Hepatocyte (in vitro differentiated cells): ENCODE measurements around the gene BRD2. TPM values are rescaled to one million over a fixed set of nuclear protein-coding genes. Genes with fewer than 3 reads are reported as not detected.
A peak's percentile ranks its signal among the peaks of the same experiment; 100 is the strongest.

Experiments used
- DNase-seq: peaks from one replicate; pipeline ENCODE4 v3.0.0-alpha.2; 2016; ENCODE audit warnings: low spot score
- H2AFZ ChIP-seq: fragments of 200-600 bp; sonication (generic); 2 replicates; pipeline ENCODE4 v1.6.0; 2016; ENCODE audit warnings: antibody characterized with exemption, mild to moderate bottlenecking
- H3K27ac ChIP-seq: fragments of 200-600 bp; sonication (generic); 2 replicates; pipeline ENCODE4 v1.5.1; 2016; ENCODE audit warnings: mild to moderate bottlenecking
- H3K27me3 ChIP-seq: fragments of 200-600 bp; sonication (generic); 2 replicates; pipeline ENCODE4 v1.6.1; 2016
- H3K36me3 ChIP-seq: fragments of 200-600 bp; sonication (generic); replicated peaks from 2 replicates; pipeline ENCODE4 v1.5.1; 2016; ENCODE audit warnings: low read depth; ENCODE audit not compliant: insufficient read depth
- H3K4me1 ChIP-seq: fragments of 200-600 bp; sonication (generic); 2 replicates; pipeline ENCODE4 v1.5.1; 2016; ENCODE audit warnings: mild to moderate bottlenecking, moderate library complexity; ENCODE audit not compliant: insufficient read depth
- H3K4me2 ChIP-seq: fragments of 200-600 bp; sonication (generic); 2 replicates; pipeline ENCODE4 v1.6.0; 2016
- H3K4me3 ChIP-seq: fragments of 200-600 bp; sonication (generic); 2 replicates; pipeline ENCODE4 v1.5.1; 2016; ENCODE audit warnings: mild to moderate bottlenecking
- H3K79me2 ChIP-seq: fragments of 200-600 bp; sonication (generic); 2 replicates; pipeline ENCODE4 v1.6.0; 2017; ENCODE audit warnings: mild to moderate bottlenecking
- H3K9me2 ChIP-seq: fragments of 200-600 bp; sonication (generic); replicated peaks from 2 replicates; pipeline ENCODE4 v1.6.0; 2017; ENCODE audit warnings: mild to moderate bottlenecking; ENCODE audit not compliant: insufficient read depth
- H3K9me3 ChIP-seq: fragments of 200-600 bp; sonication (generic); 2 replicates; pipeline ENCODE4 v1.5.1; 2016; ENCODE audit warnings: low read depth, mild to moderate bottlenecking
- H4K20me1 ChIP-seq: fragments of 200-600 bp; sonication (generic); 2 replicates; pipeline ENCODE4 v1.6.0; 2016; ENCODE audit warnings: mild to moderate bottlenecking; ENCODE audit not compliant: insufficient read depth, poor library complexity, severe bottlenecking
- CTCF ChIP-seq: fragments of 200-600 bp; sonication (generic); IDR thresholded peaks from 2 replicates; pipeline ENCODE4 v1.5.1; 2016; ENCODE audit warnings: antibody characterized with exemption, mild to moderate bottlenecking; ENCODE audit not compliant: poor library complexity
- EZH2 ChIP-seq: fragments of 200-600 bp; sonication (generic); IDR thresholded peaks from 2 replicates; pipeline ENCODE4 v1.6.1; 2016; ENCODE audit warnings: antibody characterized with exemption, mild to moderate bottlenecking, borderline replicate concordance
- EZH2phosphoT487 ChIP-seq: fragments of 200-600 bp; sonication (generic); IDR thresholded peaks from one replicate; pipeline ENCODE4 v1.6.1; 2018; ENCODE audit warnings: antibody characterized with exemption, mild to moderate bottlenecking, low read depth, moderate library complexity; ENCODE audit not compliant: unreplicated experiment, severe bottlenecking
- WGBS: methylation state at CpG from one replicate; pipeline ENCODE4 v1.1.6; 2016; ENCODE audit warnings: low lambda C conversion rate; ENCODE audit errors: missing lambda C conversion rate; 5-methylcytosine and 5-hydroxymethylcytosine counted together
- polyA plus RNA-seq: library from polyadenylated mRNA; unstranded; fragments of >200 nt; fragmentation: Nextera tagmentation; extraction: Ambion mirVana; gene quantifications from 2 replicates; pipeline ENCODE4 v1.2.1, GENCODE V29; 2016
- total RNA-seq: library from RNA; depleted of rRNA; stranded (reverse); fragments of >200 nt; gene quantifications from 2 replicates; pipeline ENCODE4 v1.2.3, GENCODE V29; 2014

Gene BRD2
- total and polyA plus RNA-seq, 2 experiments from 2014 or later = 106 to 133 TPM

DNA sequence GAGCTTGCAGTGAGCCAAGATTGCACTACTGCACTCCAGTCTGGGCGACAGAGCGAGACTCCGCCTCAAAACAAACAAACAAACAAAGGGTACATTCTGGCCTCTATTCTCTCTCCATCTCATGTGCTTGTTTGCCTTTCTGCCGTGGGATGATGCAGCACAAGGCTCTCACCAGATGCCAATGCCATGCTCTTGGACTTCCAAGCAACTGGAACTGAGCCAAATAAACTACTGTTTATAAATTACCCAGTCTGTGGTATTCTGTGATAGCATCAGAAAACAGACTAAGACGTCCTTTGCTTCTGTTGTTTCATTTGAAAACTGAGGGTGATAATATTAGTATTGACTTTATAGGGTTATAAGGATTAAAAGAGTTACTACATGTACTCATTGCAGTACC, 3.6 kb upstream of the BRD2 start:
- Histone ChIP-seq H3K4me1 (peaks cover 17% of the 10 kb centered on the region), H3K9me2 (no peaks in the 10 kb centered on the region), H3K79me2 (peaks cover 63% of the 10 kb centered on the region), H3K27ac (no peak overlapping the region), H3K36me3 (no peaks in the 10 kb centered on the region), H3K9me3 (no peaks in the 10 kb centered on the region), H3K4me2 (no peak overlapping the region), H3K27me3 (no peaks in the 10 kb centered on the region), H4K20me1 (peaks cover 4% of the 10 kb centered on the region), H3K4me3 (no peak overlapping the region), H2AFZ (no peak overlapping the region)
- no peak for DNase-seq
- TF ChIP-seq EZH2 (no peak), CTCF (no peak), EZH2phosphoT487 (no peak)
- 77% methylated on average over 5 of the region's 5 CpGs for WGBS

- Histone ChIP-seq H3K9me3 (no peaks in the 10 kb centered on the region), H3K4me1 (peaks cover 17% of the 10 kb centered on the region), H3K27ac (peak overlapping the region; percentile 100), H3K4me2 (peak overlapping the region; percentile 89), H4K20me1 (peaks cover 7% of the 10 kb centered on the region), H2AFZ (peak overlapping the region; percentile 58), H3K79me2 (peaks cover 60% of the 10 kb centered on the region), H3K27me3 (no peaks in the 10 kb centered on the region), H3K36me3 (no peaks in the 10 kb centered on the region), H3K4me3 (peak overlapping the region; percentile 69), H3K9me2 (no peaks in the 10 kb centered on the region)
- DNase-seq = peak; percentile 56
- no peak for TF ChIP-seq EZH2phosphoT487
- TF ChIP-seq EZH2 = no peak
- peak; percentile 58 for TF ChIP-seq CTCF
- 5% methylated on average over 16 of the region's 16 CpGs for WGBS
Measured at GRCh38 chr6:32967151-32968091, 973 bp upstream of the BRD2 start.

- Histone ChIP-seq H3K27me3 (no peaks in the 10 kb centered on the region), H4K20me1 (peaks cover 23% of the 10 kb centered on the region), H3K79me2 (peaks cover 71% of the 10 kb centered on the region), H3K27ac (peak overlapping the region; percentile 100), H3K4me3 (peak overlapping the region; percentile 69), H3K36me3 (no peaks in the 10 kb centered on the region), H3K4me2 (peak overlapping the region; percentile 89), H2AFZ (no peak overlapping the region), H3K4me1 (peaks cover 17% of the 10 kb centered on the region), H3K9me2 (no peaks in the 10 kb centered on the region), H3K9me3 (no peaks in the 10 kb centered on the region)
- TF ChIP-seq EZH2phosphoT487 (no peak), EZH2 (no peak), CTCF (no peak)
- WGBS = under 1% methylated on average over 22 of the region's 40 CpGs
- peak; percentile 92 for DNase-seq
Measured at GRCh38 chr6:32968867-32969684, 682 bp downstream of the BRD2 start.
